ENCODE results near the gene HOXD4. TPM values are rescaled to one million over a fixed set of nuclear protein-coding genes. Genes with fewer than 3 reads are reported as not detected.

Gene HOXD4
- total RNA-seq, 6 donors from 2014 or later: 0.79 to 0.81 TPM; not detected in 4

- no peak for DNase-seq
- no peak for ATAC-seq (ENCODE audit: low FRiP score in 2 of 2)
- TF ChIP-seq CTCF (IDR thresholded peaks at IDR 0.05) (no peak), EP300 (IDR thresholded peaks at IDR 0.05) (no peak), POLR2A (IDR thresholded peaks at IDR 0.05) (no peak), POLR2AphosphoS5 (IDR thresholded peaks at IDR 0.05) (no peak)
- no peak overlapping the region for H3K4me3 ChIP-seq
- H3K9me3 ChIP-seq: no peaks in the 10 kb centered on the region
- WGBS, 2 donors: 14 to 17% methylated on average over 27 to 42 of the region's 49 CpGs
- H3K27me3 ChIP-seq: peaks cover 0 to 85% (median 50%) of the 10 kb centered on the region in 4 donors
- H3K4me1 ChIP-seq: peaks cover 20 to 33% (median 24%) of the 10 kb centered on the region in 4 donors
- H3K36me3 ChIP-seq: no peaks in the 10 kb centered on the region
- H3K27ac ChIP-seq: no peak overlapping the region
Measured at GRCh38 chr2:176128172-176128981, 23.0 kb upstream of the HOXD4 start.

- H3K9me3 ChIP-seq: no peaks in the 10 kb centered on the region
- ATAC-seq (ENCODE audit: low FRiP score in 2 of 2): peak in 1 of 2 donors; percentile 80
- H3K27ac ChIP-seq: no peak within 1 kb of the TSS
- peaks cover 20 to 33% (median 21%) of the 10 kb centered on the region in 4 donors for H3K4me1 ChIP-seq
- H3K4me3 ChIP-seq: peak within 1 kb of the TSS in 3 of 4 donors; percentile 22 to 42 (median 42)
- TF ChIP-seq EP300 (IDR thresholded peaks at IDR 0.05) (no peak), POLR2A (IDR thresholded peaks at IDR 0.05) (no peak), CTCF (IDR thresholded peaks at IDR 0.05) (no peak), POLR2AphosphoS5 (IDR thresholded peaks at IDR 0.05) (no peak)
- H3K27me3 ChIP-seq: peaks cover 0 to 81% (median 46%) of the 10 kb centered on the region in 4 donors
- WGBS, 2 donors: 4 to 8% methylated on average over 13 to 37 of the region's 64 CpGs
- peak in 1 of 2 donors; percentile 88 for DNase-seq
- H3K36me3 ChIP-seq: no peaks in the 10 kb centered on the region
Measured at GRCh38 chr2:176128982-176129796, 22.2 kb upstream of the HOXD4 start, which contains the start of gene HOXD8. HOXD8 (plus strand) TSS chr2:176129705; CDS start chr2:176130367, 662 bp downstream.

GRCh38 chr2:176129813-176130146 is 21.6 kb upstream of the HOXD4 start:
- no peak for DNase-seq

More at GRCh38 chr2:176129813-176130146, 21.6 kb upstream of the HOXD4 start:
- Histone ChIP-seq H3K4me1 (peaks cover 20 to 33% (median 21%) of the 10 kb centered on the region in 4 donors), H3K9me3 (no peaks in the 10 kb centered on the region), H3K27ac (no peak overlapping the region), H3K4me3 (peak overlapping the region in 3 of 4 donors; percentile 22 to 42 (median 42)), H3K36me3 (no peaks in the 10 kb centered on the region), H3K27me3 (peaks cover 0 to 81% (median 42%) of the 10 kb centered on the region in 4 donors)
- WGBS, 2 donors: 0% methylated on average over 12 of the region's 43 CpGs; no CpG with 5 or more reads in 1 of the 2 donors
- ATAC-seq (ENCODE audit: low FRiP score in 2 of 2): peak in 1 of 2 donors; percentile 41
- TF ChIP-seq CTCF (IDR thresholded peaks at IDR 0.05): no peak
- TF ChIP-seq POLR2AphosphoS5 (IDR thresholded peaks at IDR 0.05): no peak
- TF ChIP-seq POLR2A (IDR thresholded peaks at IDR 0.05): no peak
- no peak for TF ChIP-seq EP300 (IDR thresholded peaks at IDR 0.05)
